Keratinocyte (primary cell): Measurements from ENCODE around the gene SRSF4. TPM values are rescaled to one million over a fixed set of nuclear protein-coding genes. Genes with fewer than 3 reads are reported as not detected.

Source experiments
- DNase-seq: peaks from one replicate; pipeline ENCODE4 v3.0.0-alpha.2; 2011; ENCODE audit warnings: low read depth, missing footprints, low spot score
- FAIRE-seq: peaks from 2 replicates; lab custom pipeline; 2011; peaks lifted over from hg19 to GRCh38; lab: Jason Lieb, UNC
- H2AFZ ChIP-seq: 2 replicates; pipeline ENCODE4 v1.6.0; 2012; ENCODE audit warnings: low read length, control low read depth, inconsistent platforms; ENCODE audit not compliant: control insufficient read depth
- H3K27ac ChIP-seq: 2 replicates; pipeline ENCODE4 v1.5.1; 2011; ENCODE audit warnings: low read length; ENCODE audit not compliant: control insufficient read depth, insufficient read depth
- H3K27me3 ChIP-seq: 3 replicates; pipeline ENCODE4 v1.6.0; 2011; ENCODE audit warnings: low read length; ENCODE audit not compliant: control insufficient read depth, insufficient read depth; ENCODE audit errors: extremely low read depth
- H3K36me3 ChIP-seq, 2 experiments: 2 replicates in 1 of 2; 3 replicates in 1 of 2; pipeline ENCODE4 v1.5.1; 2011; ENCODE audit warnings: low read length in 2 of 2, mild to moderate bottlenecking in 1 of 2; ENCODE audit not compliant: control insufficient read depth in 2 of 2, insufficient read depth in 2 of 2; ENCODE audit errors: extremely low read depth in 1 of 2
- H3K4me1 ChIP-seq: 3 replicates; pipeline ENCODE4 v1.5.1; 2011; ENCODE audit warnings: low read length; ENCODE audit not compliant: control insufficient read depth, insufficient read depth; ENCODE audit errors: extremely low read depth
- H3K4me2 ChIP-seq: 3 replicates; pipeline ENCODE4 v1.6.0; 2011; ENCODE audit warnings: low read depth, low read length; ENCODE audit not compliant: control insufficient read depth, insufficient read depth; ENCODE audit errors: extremely low read depth
- H3K4me3 ChIP-seq, 3 experiments: fragments of 200-600 bp in 1 of 3; sonication (generic) in 1 of 3; 2 replicates in 2 of 3; 3 replicates in 1 of 3; pipeline ENCODE4 v1.5.1; 2011 to 2016; ENCODE audit warnings: low read length in 3 of 3, mild to moderate bottlenecking in 3 of 3, control low read depth in 2 of 3, inconsistent platforms in 1 of 3, low read depth in 1 of 3, mixed read lengths in 1 of 3, mixed run types in 1 of 3, moderate library complexity in 1 of 3; ENCODE audit not compliant: control insufficient read depth in 2 of 3, insufficient read depth in 2 of 3; ENCODE audit errors: extremely low read depth in 1 of 3
- H3K79me2 ChIP-seq: 2 replicates; pipeline ENCODE4 v1.6.0; 2012; ENCODE audit warnings: low read length; ENCODE audit not compliant: control insufficient read depth, insufficient read depth
- H3K9ac ChIP-seq: 3 replicates; pipeline ENCODE4 v1.6.0; 2011; ENCODE audit warnings: low read length; ENCODE audit not compliant: control insufficient read depth, insufficient read depth; ENCODE audit errors: extremely low read depth
- H3K9me1 ChIP-seq: 3 replicates; pipeline ENCODE4 v1.6.0; 2011; ENCODE audit warnings: low read length; ENCODE audit not compliant: control insufficient read depth, insufficient read depth; ENCODE audit errors: extremely low read depth
- H3K9me3 ChIP-seq: 2 replicates; pipeline ENCODE4 v1.5.1; 2012; ENCODE audit warnings: low read depth, low read length; ENCODE audit not compliant: control insufficient read depth
- H4K20me1 ChIP-seq: 3 replicates; pipeline ENCODE4 v1.6.0; 2011; ENCODE audit warnings: low read length; ENCODE audit not compliant: control insufficient read depth, insufficient read depth; ENCODE audit errors: extremely low read depth
- CTCF ChIP-seq, 3 experiments: IDR thresholded peaks in 1 of 3; conservative IDR thresholded peaks in 1 of 3; optimal IDR thresholded peaks in 1 of 3; 2 replicates in 2 of 3; 3 replicates in 1 of 3; pipeline versions ENCODE3 to v1.5.1; 2011; ENCODE audit warnings: low read length in 3 of 3, mild to moderate bottlenecking in 3 of 3, moderate library complexity in 2 of 3, control low read depth in 1 of 3, inconsistent platforms in 1 of 3; ENCODE audit not compliant: insufficient read depth in 2 of 3; ENCODE audit errors: extremely low read depth in 1 of 3
- EZH2 ChIP-seq: IDR thresholded peaks from one replicate; pipeline ENCODE4 v1.6.1; 2012; ENCODE audit warnings: inconsistent platforms, mild to moderate bottlenecking, low read length, moderate library complexity
- dilution Hi-C: fragments of 300-500 bp; cut with MboI; formaldehyde crosslinking; loops from one replicate; pipeline ENCODE4 v1.7.0; 2020; ENCODE audit warnings: low sequenced_read_pairs; ENCODE audit not compliant: extremely low pct_ligation_motif_present
- polyA plus RNA-seq, 5 experiments: library from polyadenylated mRNA; depleted of rRNA in 3 of 5; stranded (reverse) in 3 of 5; stranded (forward) in 1 of 5; unstranded in 1 of 5; fragments of >200 nt; gene quantifications; 1 replicate in 1 of 5; 2 replicates in 3 of 5; 3 replicates in 1 of 5; pipeline versions ENCODE4 v1.2.1 to v1.2.3, GENCODE V29; 2011 to 2012; ENCODE audit warnings: missing spikeins in 2 of 5, low read depth in 1 of 5, low replicate concordance in 1 of 5

The SRSF4 gene
- polyA plus RNA-seq, 1 donor (not counting 4 experiments of a cell fraction or from before 2014, with no cell fraction given) = 51.0 TPM

DNA sequence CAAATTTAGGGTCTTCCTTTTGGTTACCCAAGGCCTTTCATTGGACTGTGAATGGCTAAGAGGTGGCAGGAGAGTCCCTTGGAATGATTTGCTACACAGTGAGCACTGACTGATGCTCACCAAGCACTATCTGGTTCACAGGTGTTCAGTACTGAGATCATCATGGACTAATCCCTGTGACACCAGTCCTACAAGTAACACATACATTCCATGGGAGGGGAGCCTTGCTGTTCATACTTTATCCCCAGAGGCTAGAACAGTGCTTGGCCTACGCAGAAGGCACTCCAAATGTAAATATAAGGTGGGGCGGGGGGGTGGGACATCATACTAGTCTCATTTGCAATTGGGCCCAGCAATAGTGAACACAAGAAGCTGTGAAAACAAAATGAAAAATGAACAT, 37.5 kb downstream of the SRSF4 start:
- no peak overlapping the region for H3K27ac ChIP-seq
- TF ChIP-seq CTCF (optimal IDR thresholded peaks at IDR 0.05 in 1 of 3, IDR thresholded peaks at IDR 0.05 in 1 of 3, conservative IDR thresholded peaks at IDR 0.05 in 1 of 3; ENCODE audit: extremely low read depth in 1 of 3, insufficient read depth in 2 of 3, low read length in 3 of 3) = no peak
- TF ChIP-seq EZH2 = no peak
- dilution Hi-C loops = no loop called here
- H3K9ac ChIP-seq = no peak overlapping the region
- no peak overlapping the region for H3K4me3 ChIP-seq
- DNase-seq (no peak), FAIRE-seq (no peak)
- no peak overlapping the region for H2AFZ ChIP-seq
- no peaks in the 10 kb centered on the region for H3K27me3 ChIP-seq
- H3K9me1 ChIP-seq = no peaks in the 10 kb centered on the region
- H3K4me1 ChIP-seq = peaks cover 7% of the 10 kb centered on the region
- H3K36me3 ChIP-seq = peaks cover 6 to 27% of the 10 kb centered on the region in 2 experiments
- H3K9me3 ChIP-seq = no peaks in the 10 kb centered on the region
- no peaks in the 10 kb centered on the region for H4K20me1 ChIP-seq
- H3K79me2 ChIP-seq = no peaks in the 10 kb centered on the region
- no peak overlapping the region for H3K4me2 ChIP-seq

- Histone ChIP-seq H3K27me3 (no peaks in the 10 kb centered on the region), H3K4me1 (peaks cover 7% of the 10 kb centered on the region), H3K4me3 (no peak overlapping the region), H3K79me2 (no peaks in the 10 kb centered on the region), H2AFZ (no peak overlapping the region), H3K9me3 (no peaks in the 10 kb centered on the region), H3K27ac (no peak overlapping the region), H3K36me3 (peaks cover 0 to 17% of the 10 kb centered on the region in 2 experiments), H3K9me1 (no peaks in the 10 kb centered on the region), H3K4me2 (no peak overlapping the region), H4K20me1 (no peaks in the 10 kb centered on the region), H3K9ac (no peak overlapping the region)
- TF ChIP-seq CTCF (optimal IDR thresholded peaks at IDR 0.05 in 1 of 3, IDR thresholded peaks at IDR 0.05 in 1 of 3, conservative IDR thresholded peaks at IDR 0.05 in 1 of 3; ENCODE audit: extremely low read depth in 1 of 3, insufficient read depth in 2 of 3, low read length in 3 of 3) = no peak
- dilution Hi-C loops = no loop called here
- FAIRE-seq (no peak), DNase-seq (no peak)
Observed at GRCh38 chr1:29142714-29143113, 39.0 kb downstream of the SRSF4 start.
